Stimulated activated memory B cell treated with anti-CD40 and anti-IgM and Interleukin-4, amounts not matched to agents 10 μg/mL and 1 μg/mL and 100 μg/mL, for 72 hours (primary cell): ENCODE results near the gene SULT4A1.
"Not testable (repeated sequence)": the region's sequence is repeated elsewhere in the genome, so short reads cannot be mapped to it uniquely, and the experiment has no call there.

Experiments
- ATAC-seq: fragments of 150-1000 bp; cut with Tn5 transposase; 2 replicates; pipeline ENCODE4 v1.10.0; 2021
- H3K27ac Mint-ChIP-seq: one replicate; pipeline ENCODE4 v1.8.0; 2022; ENCODE audit warnings: mild to moderate bottlenecking, mixed read lengths
- H3K27me3 Mint-ChIP-seq: one replicate; pipeline ENCODE4 v1.8.0; 2022; ENCODE audit warnings: mixed read lengths
- H3K36me3 Mint-ChIP-seq: one replicate; pipeline ENCODE4 v1.8.0; 2022; ENCODE audit warnings: mixed read lengths
- H3K4me1 Mint-ChIP-seq: one replicate; pipeline ENCODE4 v1.8.0; 2022; ENCODE audit warnings: mixed read lengths
- H3K4me3 Mint-ChIP-seq: one replicate; pipeline ENCODE4 v1.8.0; 2022; ENCODE audit warnings: mild to moderate bottlenecking, moderate library complexity, mixed read lengths
- H3K9me3 Mint-ChIP-seq: one replicate; pipeline ENCODE4 v1.8.0; 2022; ENCODE audit warnings: mixed read lengths

The SULT4A1 gene

DNA sequence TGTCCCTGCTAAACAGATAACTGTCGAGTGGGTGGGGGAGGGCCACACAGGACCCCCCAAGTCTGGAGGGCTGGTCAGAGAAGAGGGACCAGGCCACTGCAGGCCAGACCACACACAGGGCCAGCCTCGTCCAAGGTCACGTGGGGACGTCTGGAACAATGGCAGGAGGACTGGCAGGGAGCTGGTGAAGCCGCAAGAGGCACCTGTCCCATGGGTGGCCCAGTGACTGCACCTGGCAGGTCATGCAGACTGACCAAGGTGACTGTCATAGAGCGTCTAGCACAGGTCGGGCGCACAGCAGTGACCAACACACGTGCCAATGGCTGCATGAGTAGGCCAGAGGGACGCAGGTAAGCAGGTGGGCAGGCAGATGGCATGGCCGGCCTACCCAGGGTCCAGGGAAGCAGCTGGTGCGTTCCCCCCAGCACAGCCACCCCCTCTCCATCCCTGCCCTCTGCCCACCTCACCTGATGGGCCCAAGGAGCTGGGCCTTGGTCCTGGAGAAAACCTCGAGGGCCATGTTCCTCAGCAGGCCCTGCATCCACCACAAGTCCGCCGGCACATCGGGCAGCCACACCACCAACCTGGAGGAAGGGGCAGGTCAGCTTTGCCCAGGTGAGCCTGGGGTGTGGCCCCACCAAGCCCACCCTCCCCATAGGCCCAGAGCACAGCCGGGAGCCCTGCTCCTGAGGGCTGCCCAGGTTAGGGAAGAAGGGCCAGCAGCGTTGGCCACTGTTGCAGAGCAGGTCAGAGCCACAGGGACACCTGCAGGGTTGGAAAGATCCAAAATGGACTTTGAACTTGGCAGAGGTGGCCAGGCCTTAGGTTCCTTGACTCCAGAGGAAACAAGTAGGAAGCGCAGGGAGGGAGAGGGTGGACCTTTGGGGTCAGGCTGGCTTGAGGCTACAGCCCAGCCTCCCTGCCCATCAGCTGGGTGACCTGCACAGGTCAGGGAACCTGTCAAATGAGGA, 19.1 kb upstream of the SULT4A1 start:
- Mint-ChIP-seq H3K27ac (no peak overlapping the region), H3K4me3 (no peak overlapping the region), H3K36me3 (no peaks in the 10 kb centered on the region), H3K27me3 (peaks cover 83% of the 10 kb centered on the region), H3K4me1 (peaks cover 30% of the 10 kb centered on the region), H3K9me3 (peaks cover 4% of the 10 kb centered on the region)
- no peak for ATAC-seq

DNA sequence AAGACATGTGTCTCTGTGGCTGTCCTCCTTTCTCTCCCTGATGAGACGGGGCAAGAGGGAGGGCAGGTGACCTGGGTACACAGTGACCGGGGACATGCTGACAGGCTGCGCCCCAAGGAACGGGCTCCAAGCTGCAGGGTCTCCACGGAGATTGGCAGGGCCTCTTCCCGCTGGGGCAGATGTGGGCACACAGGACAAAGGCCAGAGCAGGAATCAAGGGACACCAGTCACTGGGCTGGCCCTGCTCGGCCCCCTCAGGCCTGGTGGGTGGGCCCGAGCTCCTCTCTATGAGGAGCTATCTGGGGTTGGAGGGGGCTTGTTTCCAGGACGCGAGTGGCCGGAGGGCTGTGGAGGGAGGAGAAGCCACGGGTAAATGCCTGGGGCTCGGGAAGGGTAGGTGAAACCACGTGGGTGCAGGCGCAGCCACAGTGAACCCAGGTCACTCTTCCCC, 18.3 kb upstream of the SULT4A1 start:
- Mint-ChIP-seq H3K36me3 (no peaks in the 10 kb centered on the region), H3K9me3 (peaks cover 3% of the 10 kb centered on the region), H3K4me1 (peaks cover 29% of the 10 kb centered on the region), H3K27me3 (peaks cover 83% of the 10 kb centered on the region), H3K27ac (no peak overlapping the region), H3K4me3 (no peak overlapping the region)
- no peak for ATAC-seq

DNA sequence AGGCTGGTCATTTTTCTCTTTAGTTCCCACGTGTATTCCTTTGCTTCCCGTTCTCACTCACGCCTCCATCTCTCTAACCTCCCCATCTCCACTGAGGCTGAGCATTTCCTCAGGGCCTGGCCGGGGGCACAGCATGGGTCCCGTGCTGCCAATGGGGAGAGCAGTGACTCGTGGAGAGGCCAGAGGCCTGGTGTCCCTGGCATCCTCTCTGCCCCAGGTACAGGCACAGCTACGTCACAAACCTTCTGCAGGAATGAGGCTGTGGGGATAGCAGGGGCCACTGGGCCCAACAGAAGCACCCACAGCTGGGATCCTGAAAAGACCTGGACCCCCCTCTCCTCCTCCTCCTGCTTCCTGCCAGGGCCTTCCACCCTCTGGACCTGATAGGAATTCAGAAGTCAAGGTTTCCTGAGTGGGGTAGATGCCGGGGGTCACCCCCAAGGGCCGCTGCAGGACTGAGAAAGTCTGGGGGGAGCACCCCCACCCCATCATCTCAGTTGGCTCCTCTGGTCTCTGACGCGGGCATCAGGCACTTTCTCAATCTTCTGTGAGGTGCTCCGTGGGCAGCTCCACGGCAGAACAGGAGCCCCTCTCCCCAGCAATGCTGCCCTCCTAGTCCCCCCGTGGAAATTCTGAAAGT, 17.7 kb upstream of the SULT4A1 start:
- no peaks in the 10 kb centered on the region for H3K36me3 Mint-ChIP-seq
- peaks cover 23% of the 10 kb centered on the region for H3K4me1 Mint-ChIP-seq
- no peaks in the 10 kb centered on the region for H3K9me3 Mint-ChIP-seq
- no peak for ATAC-seq
- H3K27me3 Mint-ChIP-seq: peaks cover 83% of the 10 kb centered on the region
- no peak overlapping the region for H3K4me3 Mint-ChIP-seq
- H3K27ac Mint-ChIP-seq: no peak overlapping the region

DNA sequence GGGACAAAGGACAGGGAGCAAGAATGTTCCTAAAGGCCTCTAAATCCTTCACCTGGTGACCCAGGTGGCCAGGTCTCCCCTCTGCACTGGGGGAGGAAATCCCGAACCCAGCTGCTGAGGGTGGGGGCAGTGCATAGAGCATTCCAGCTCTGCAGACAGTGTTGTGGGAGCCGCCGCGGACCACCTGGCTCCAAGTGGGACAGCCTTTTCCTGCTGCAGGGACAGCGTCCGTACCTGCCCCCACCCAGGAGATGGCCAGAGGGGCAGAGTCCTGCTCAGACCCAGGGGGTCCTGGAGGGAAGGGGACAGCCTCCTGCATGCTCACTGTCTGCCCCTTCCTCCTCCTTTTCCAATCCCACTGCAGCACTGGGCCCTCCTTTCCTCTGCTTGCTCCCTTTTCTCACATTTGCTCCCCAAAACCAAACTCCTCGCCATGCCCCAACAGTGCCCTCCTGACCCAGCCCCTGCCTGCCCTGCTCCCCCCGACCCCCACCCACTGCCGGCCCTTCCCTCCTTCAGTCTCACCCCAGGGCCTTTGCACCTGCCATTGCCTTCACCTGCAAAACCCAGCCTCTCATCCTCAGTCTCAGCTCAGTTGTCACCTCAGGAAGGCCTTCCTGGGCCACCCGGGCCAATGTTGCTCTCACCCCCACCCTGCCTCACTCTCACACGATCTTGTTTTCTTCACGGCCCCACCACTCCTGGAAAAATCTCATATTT, 16.7 kb upstream of the SULT4A1 start:
- Mint-ChIP-seq H3K4me3 (no peak overlapping the region), H3K27ac (no peak overlapping the region), H3K4me1 (peaks cover 13% of the 10 kb centered on the region), H3K27me3 (peaks cover 88% of the 10 kb centered on the region), H3K9me3 (no peaks in the 10 kb centered on the region), H3K36me3 (no peaks in the 10 kb centered on the region)
- ATAC-seq: no peak

DNA sequence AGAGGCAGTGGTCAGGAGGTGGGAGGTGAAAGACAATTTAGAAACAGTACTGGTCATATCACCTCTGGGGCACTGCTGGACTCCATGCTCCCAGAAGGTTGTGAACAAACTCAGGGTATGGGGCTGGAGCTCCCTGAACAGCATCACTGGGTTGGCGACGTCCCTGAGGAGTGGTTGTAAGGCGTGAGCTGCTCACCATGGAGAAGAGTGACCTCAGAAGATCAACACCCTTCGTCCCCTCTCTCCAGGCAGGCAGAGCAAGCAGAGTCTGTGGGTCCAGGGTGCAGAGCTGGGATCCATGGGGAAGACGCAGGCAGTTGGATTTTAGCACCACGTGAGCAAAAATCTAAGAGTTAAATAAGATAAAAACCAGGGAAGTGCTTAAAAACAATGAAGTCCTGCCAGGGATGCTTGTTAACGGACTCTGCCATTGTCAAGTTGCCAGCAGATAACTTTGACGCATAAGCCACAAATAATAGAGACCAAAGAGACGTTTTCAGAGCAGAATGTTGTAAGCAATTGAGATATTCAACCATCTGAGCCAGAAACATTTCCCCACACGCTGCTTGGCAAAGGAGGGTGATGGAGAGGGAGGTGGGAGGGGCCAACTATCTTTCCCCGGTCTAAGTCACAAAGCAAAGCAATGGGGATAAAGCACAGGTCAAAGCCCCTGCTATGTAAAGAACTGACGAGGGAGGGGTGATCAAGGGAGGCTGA, 15.9 kb upstream of the SULT4A1 start:
- Mint-ChIP-seq H3K4me1 (peaks cover 5% of the 10 kb centered on the region), H3K27me3 (peaks cover 88% of the 10 kb centered on the region), H3K27ac (no peak overlapping the region), H3K4me3 (no peak overlapping the region), H3K9me3 (no peaks in the 10 kb centered on the region), H3K36me3 (no peaks in the 10 kb centered on the region)
- no peak for ATAC-seq

DNA sequence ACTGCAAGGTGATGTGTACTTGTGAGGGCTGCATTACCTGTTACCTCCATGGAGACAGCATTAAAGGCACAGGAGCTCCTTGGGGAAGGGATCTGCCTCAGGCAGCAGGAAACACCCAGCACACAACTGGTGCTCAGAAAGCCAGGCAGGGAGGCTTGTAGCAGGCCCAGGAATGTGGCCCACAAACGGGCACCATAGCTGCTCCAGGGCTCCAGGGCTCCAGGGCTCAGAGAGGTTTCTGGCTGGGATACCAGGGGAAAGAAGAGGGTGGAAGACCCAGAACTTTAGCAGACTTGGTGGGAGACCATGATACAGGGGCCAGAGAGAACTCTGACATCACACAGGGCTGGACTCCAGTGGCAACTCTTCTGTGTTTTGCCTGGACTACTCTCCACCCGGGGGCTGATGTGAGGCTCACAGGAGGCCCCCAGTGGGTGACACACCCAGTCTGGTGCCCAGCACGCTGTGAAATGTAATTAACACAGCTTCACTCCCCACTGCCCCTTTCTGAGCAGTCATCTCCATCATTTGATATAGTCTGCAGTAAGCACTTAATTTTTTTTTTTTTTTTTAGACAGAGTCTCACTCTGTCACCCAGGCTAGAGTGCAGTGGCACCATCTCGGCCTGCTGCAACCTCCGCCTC, 14.7 kb upstream of the SULT4A1 start:
- Mint-ChIP-seq H3K27me3 (peaks cover 80% of the 10 kb centered on the region), H3K4me3 (no peak overlapping the region), H3K9me3 (no peaks in the 10 kb centered on the region), H3K27ac (no peak overlapping the region), H3K4me1 (no peaks in the 10 kb centered on the region), H3K36me3 (no peaks in the 10 kb centered on the region)
- ATAC-seq: no peak

DNA sequence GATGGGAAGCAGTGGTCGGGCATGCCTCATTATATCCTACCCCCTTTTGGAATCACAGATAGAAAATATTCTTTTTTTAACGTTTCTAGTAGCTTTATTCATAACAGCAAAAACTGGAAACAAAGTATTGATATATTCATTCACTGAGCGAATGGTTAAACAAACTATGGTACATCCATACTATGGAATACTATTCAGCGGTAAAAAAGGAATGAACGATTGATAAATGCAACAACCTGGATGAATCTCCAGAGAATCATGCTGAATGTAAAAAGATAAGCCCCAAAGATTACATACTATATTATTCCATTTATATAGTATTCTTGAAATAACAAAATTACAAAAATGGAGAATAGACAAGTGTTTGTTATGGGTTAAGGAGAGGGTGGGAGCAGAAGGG, 7.5 kb upstream of the SULT4A1 start:
- Mint-ChIP-seq H3K27ac (no peak overlapping the region), H3K27me3 (peaks cover 30% of the 10 kb centered on the region), H3K4me3 (no peak overlapping the region), H3K36me3 (no peaks in the 10 kb centered on the region), H3K4me1 (no peaks in the 10 kb centered on the region), H3K9me3 (peaks cover 3% of the 10 kb centered on the region)
- ATAC-seq: no peak

DNA sequence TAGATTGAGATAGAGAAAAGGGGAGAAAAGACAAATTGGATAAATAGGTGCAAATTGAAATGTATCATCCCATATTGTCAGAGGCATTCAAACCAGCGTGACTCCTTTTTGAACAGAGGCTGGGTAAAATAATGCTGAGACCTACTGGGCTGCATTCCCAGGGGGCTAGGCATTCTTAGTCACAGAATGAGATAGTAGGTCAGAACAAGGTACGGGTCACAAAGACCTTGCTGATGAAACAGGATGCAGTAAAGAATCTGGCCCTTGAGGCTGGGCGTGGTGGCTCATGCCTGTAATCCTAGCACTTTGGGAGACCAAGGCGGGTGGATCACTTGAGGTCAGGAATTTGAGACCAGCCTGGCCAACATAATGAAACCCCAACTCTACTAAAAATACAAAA, 6.7 kb upstream of the SULT4A1 start:
- H3K4me1 Mint-ChIP-seq, H3K9me3 Mint-ChIP-seq, H3K4me3 Mint-ChIP-seq, H3K36me3 Mint-ChIP-seq, H3K27ac Mint-ChIP-seq, ATAC-seq: not testable (repeated sequence)
- H3K27me3 Mint-ChIP-seq: peaks cover 30% of the 10 kb centered on the region

DNA sequence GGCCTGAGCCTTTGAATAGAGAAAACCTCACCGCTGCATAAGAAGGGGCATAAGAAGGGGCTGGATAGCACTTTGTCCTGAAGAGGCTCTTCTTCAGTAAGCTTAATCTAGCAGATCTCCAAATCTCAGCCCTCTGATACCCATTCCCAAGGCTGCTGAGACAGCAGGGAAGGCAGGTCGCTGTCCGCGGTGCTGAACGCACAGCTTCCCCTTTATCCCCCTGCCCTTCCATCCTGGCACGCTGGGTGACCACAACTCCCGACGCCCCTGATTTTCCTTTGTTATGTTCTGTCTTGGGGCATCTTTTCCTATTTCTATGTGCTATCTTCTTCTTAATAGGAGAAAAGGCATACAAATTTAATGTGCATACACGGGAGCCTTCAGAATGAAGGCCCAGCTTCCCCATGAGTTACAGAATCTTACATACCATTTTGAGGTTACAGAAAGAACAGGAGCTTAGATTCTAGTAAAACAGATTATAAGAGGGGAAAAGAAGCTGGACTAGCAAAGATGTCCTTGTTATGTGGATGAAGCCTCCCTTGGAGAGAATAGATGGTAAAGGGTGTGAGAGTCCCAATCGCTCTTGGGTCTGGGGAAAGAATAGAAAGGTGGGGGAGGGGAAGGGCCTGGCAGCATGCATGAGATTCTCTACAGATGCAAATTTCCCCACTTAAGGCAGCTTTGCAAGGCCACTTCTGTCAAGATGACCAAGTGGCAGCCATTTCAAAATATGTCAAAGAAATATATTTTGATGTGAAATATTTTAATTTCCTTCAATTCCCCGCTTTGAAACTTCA, 5.7 kb upstream of the SULT4A1 start:
- Mint-ChIP-seq H3K4me3 (no peak overlapping the region), H3K27ac (no peak overlapping the region), H3K4me1 (no peaks in the 10 kb centered on the region), H3K9me3 (peaks cover 3% of the 10 kb centered on the region), H3K27me3 (peaks cover 34% of the 10 kb centered on the region), H3K36me3 (no peaks in the 10 kb centered on the region)
- ATAC-seq: no peak

DNA sequence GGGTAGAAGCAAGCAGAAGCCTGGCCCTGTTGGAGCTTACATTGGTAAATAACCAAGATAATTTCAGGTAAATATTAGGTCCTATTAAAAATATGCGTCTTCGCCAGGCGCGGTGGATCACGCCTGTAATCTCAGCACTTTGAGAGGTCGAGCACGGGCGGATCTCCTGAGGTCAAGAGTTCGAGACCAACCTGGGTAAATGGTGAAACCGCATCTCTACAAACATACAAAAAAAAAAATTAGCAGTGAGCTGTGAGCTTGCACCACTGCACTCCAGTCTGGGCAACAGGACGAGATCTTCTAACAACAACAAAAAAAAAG, 529 bp upstream of the SULT4A1 start:
- ATAC-seq: no peak
- Mint-ChIP-seq H3K9me3 (no peaks in the 10 kb centered on the region), H3K36me3 (no peaks in the 10 kb centered on the region), H3K4me3 (no peak overlapping the region), H3K27me3 (peaks cover 78% of the 10 kb centered on the region), H3K4me1 (no peaks in the 10 kb centered on the region), H3K27ac (no peak overlapping the region)

DNA sequence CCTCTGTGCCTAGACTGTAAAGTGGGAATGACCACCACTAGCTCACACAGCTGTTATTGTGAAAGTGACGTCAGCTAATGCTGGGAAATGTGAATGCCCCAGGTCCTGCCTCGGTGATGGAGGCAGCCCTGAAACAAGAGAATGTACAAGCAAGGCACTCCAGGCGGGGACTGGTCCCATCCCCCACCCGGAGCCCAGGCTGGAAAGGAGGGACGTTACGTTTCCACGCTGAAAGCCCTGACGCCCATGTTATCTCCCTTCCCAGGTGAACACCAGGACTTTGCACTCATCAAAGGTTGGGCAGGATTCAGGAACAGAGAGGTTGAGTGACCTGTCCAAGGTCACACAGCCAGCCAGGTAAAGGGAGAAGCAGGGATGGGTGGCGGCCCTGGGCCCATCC, 784 bp downstream of the SULT4A1 start:
- Mint-ChIP-seq H3K4me1 (no peaks in the 10 kb centered on the region), H3K36me3 (no peaks in the 10 kb centered on the region), H3K27ac (no peak overlapping the region), H3K9me3 (peaks cover 5% of the 10 kb centered on the region), H3K4me3 (no peak overlapping the region), H3K27me3 (peaks cover 91% of the 10 kb centered on the region)
- no peak for ATAC-seq

DNA sequence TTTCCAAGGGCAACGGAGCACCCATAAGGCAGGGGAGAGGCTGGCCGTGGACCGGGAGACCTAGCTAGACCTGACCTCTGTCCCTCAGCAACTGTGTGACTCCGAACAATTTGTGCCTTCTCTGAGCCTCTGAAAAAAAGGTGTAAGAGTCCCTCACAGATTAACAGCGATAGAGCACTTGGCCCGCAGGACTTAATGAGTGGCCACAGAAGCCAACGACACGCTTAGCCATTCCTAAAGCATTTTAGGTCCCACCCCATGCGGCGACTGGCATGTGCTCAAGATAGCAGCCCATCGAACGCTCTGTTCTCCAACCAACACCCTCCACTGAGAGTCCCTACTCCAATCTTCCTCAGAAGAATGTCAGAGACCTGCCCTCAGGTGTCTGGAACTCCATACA, 1.5 kb downstream of the SULT4A1 start:
- H3K36me3 Mint-ChIP-seq: no peaks in the 10 kb centered on the region
- no peak for ATAC-seq
- no peaks in the 10 kb centered on the region for H3K4me1 Mint-ChIP-seq
- H3K4me3 Mint-ChIP-seq: no peak overlapping the region
- peaks cover 84% of the 10 kb centered on the region for H3K27me3 Mint-ChIP-seq
- no peak overlapping the region for H3K27ac Mint-ChIP-seq
- H3K9me3 Mint-ChIP-seq: peaks cover 7% of the 10 kb centered on the region

DNA sequence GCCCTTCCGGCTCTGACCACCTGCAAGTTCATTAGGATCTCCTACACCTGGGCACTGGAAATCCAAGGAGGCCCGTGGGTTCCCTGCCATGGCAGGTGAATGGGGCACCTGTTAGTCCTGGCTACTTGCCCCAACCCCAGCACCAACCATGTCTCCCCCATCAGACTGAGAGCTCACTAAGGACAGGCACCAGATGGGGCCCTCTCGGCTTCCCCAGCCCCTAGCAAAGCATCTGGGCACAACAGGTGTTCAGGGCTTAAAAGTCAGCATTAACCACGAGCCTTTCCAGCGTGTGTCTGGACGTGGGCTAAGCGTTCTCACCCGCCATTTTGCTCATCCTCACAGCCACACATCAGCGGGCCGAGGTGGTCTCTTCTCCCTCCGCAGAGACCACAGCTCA, 2.2 kb downstream of the SULT4A1 start:
- no peak for ATAC-seq
- H3K9me3 Mint-ChIP-seq: peaks cover 7% of the 10 kb centered on the region
- no peaks in the 10 kb centered on the region for H3K4me1 Mint-ChIP-seq
- peaks cover 77% of the 10 kb centered on the region for H3K27me3 Mint-ChIP-seq
- no peaks in the 10 kb centered on the region for H3K36me3 Mint-ChIP-seq
- H3K27ac Mint-ChIP-seq: no peak overlapping the region
- H3K4me3 Mint-ChIP-seq: no peak overlapping the region

DNA sequence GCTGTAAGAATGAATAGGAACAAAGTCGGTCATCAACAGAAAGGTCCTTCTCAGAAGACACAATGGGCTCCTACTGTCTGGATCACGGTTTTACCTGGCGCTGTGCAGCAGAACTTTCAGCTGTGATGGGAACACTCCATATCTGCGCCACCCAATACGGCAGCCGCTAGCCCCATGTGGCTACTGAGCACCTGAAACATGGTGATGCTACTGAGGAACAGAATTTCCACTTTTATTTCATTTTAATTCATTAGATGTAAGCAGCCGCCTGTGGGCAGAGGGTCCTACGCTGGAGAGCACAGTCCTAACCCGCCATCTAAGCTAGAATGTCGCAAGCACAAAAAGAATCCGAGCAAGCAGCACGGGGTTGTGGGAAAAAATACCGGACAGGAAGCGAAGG, 2.7 kb downstream of the SULT4A1 start:
- peaks cover 7% of the 10 kb centered on the region for H3K9me3 Mint-ChIP-seq
- no peak overlapping the region for H3K27ac Mint-ChIP-seq
- ATAC-seq: no peak
- H3K27me3 Mint-ChIP-seq: peaks cover 74% of the 10 kb centered on the region
- H3K36me3 Mint-ChIP-seq: no peaks in the 10 kb centered on the region
- H3K4me3 Mint-ChIP-seq: no peak overlapping the region
- H3K4me1 Mint-ChIP-seq: no peaks in the 10 kb centered on the region
